ENCODE measurements around the gene ISG15. TPM values are rescaled to one million over a fixed set of nuclear protein-coding genes. Genes with fewer than 3 reads are reported as not detected.

Gene ISG15
- total RNA-seq, 1 experiment from 2014 or later: 758 TPM

DNA sequence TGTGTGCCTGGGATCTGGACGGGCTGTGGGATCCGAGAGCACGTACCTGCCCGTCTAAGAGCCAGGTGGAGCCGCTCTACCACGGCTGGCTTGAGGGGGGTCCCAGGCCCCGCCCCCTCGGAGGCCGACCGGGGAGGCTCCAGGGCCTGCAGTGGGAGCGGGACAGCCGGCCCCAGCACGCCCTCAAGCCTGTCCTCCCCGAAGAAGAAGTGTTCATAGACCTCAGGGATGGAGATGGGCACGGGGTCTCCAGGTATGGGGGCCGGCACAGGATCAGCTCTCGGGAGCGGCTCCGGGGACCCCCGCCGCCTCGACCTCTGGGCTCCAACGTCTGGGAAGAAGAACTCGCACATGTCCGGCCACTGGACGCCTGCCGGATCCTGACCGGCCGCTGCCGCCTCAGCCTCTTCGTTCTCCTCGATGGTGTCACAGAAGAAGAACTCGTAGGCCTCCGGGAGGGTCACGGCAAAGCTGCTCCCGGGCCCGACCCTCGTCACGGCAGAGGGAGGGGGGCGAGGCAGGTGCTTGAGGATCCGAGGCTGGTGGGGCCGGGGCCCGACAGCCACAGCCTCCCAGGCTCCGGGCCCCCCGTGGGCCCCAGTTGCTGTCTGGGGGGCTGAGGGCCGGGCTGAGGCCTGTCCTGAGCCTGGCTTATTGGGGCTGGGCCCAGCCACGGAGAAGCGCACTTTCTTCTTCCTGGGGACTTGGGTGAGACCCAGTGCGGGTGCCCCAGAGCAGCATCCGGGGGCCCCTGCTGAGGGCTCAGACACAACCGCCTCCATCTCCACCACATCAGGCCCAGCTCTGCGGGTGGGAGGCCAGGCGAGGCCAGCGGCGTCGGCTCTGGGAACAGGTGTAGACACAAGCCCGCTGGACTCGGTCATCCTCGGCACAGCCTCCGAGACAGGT is 34.2 kb upstream of the ISG15 start:
- no peak for DNase-seq
- H3K27ac ChIP-seq (ENCODE audit: low read length): no peak overlapping the region
- no peaks in the 10 kb centered on the region for H3K9me3 ChIP-seq (ENCODE audit: low read length)
- peaks cover 32% of the 10 kb centered on the region for H3K4me1 ChIP-seq (ENCODE audit: insufficient read depth, low read length)
- no peak for ATAC-seq
- ChIA-PET CTCF (no interaction called here), POLR2A (ENCODE audit: unreplicated experiment) (no interaction called here)
- intact Hi-C loops (cut with micrococcal nuclease): no loop called here
- TF ChIP-seq EZH2 (IDR thresholded peaks at IDR 0.05; ENCODE audit: low read length, unreplicated experiment) (no peak), EZH2phosphoT487 (IDR thresholded peaks at IDR 0.05; ENCODE audit: borderline replicate concordance, low read length) (no peak)
- TF ChIP-seq, protein P1, sequence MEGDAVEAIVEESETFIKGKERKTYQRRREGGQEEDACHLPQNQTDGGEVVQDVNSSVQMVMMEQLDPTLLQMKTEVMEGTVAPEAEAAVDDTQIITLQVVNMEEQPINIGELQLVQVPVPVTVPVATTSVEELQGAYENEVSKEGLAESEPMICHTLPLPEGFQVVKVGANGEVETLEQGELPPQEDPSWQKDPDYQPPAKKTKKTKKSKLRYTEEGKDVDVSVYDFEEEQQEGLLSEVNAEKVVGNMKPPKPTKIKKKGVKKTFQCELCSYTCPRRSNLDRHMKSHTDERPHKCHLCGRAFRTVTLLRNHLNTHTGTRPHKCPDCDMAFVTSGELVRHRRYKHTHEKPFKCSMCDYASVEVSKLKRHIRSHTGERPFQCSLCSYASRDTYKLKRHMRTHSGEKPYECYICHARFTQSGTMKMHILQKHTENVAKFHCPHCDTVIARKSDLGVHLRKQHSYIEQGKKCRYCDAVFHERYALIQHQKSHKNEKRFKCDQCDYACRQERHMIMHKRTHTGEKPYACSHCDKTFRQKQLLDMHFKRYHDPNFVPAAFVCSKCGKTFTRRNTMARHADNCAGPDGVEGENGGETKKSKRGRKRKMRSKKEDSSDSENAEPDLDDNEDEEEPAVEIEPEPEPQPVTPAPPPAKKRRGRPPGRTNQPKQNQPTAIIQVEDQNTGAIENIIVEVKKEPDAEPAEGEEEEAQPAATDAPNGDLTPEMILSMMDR (conservative IDR thresholded peaks at IDR 0.05; ENCODE audit: low read depth, low read length): no peak
- H3K27me3 ChIP-seq (ENCODE audit: low read length): peaks cover 11% of the 10 kb centered on the region
- no peaks in the 10 kb centered on the region for H3K9me2 ChIP-seq (replicated peaks; ENCODE audit: low read length)
- no peaks in the 10 kb centered on the region for H4K20me1 ChIP-seq (ENCODE audit: low read length)
- H3K79me2 ChIP-seq (ENCODE audit: low read length): no peaks in the 10 kb centered on the region
- no peak overlapping the region for H3K9ac ChIP-seq (ENCODE audit: low read length)
- BruUV-seq (replicated peaks): no TSS peak
- no peaks in the 10 kb centered on the region for H3F3A ChIP-seq (ENCODE audit: low read length, unreplicated experiment)
- H3K4me2 ChIP-seq (ENCODE audit: low read length): no peak overlapping the region
- no peaks in the 10 kb centered on the region for H3K36me3 ChIP-seq (ENCODE audit: low read depth, low read length)
- no peak overlapping the region for H2AFZ ChIP-seq (ENCODE audit: low read length)
- H3K4me3 ChIP-seq (ENCODE audit: low read length): no peak overlapping the region

DNA sequence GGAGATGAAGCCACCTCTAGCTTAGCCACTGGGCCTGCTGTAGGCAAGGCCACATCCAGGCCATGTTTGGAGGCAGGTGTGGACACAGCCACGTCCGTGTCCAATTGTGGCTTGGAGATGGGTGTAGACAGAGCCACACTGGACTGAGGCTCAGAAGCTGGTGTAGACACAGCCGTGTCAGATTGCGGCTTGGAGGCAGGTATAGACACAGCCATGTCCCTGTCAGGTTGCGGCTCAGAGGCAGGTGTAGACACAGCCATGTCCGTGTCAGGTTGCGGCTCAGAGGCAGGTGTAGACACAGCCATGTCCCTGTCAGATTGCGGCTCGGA is 33.6 kb upstream of the ISG15 start:
- CTCF ChIA-PET: no interaction called here
- ATAC-seq (no peak), DNase-seq (no peak)
- BruUV-seq (replicated peaks): no TSS peak
- peaks cover 11% of the 10 kb centered on the region for H3K27me3 ChIP-seq (ENCODE audit: low read length)
- no peak overlapping the region for H3K27ac ChIP-seq (ENCODE audit: low read length)
- no peaks in the 10 kb centered on the region for H3K79me2 ChIP-seq (ENCODE audit: low read length)
- no peak overlapping the region for H3K4me3 ChIP-seq (ENCODE audit: low read length)
- POLR2A ChIA-PET (ENCODE audit: unreplicated experiment): no interaction called here
- TF ChIP-seq EZH2phosphoT487 (IDR thresholded peaks at IDR 0.05; ENCODE audit: borderline replicate concordance, low read length) (no peak), EZH2 (IDR thresholded peaks at IDR 0.05; ENCODE audit: low read length, unreplicated experiment) (no peak)
- TF ChIP-seq, protein P1 (conservative IDR thresholded peaks at IDR 0.05; ENCODE audit: low read depth, low read length): no peak
- H4K20me1 ChIP-seq (ENCODE audit: low read length): no peaks in the 10 kb centered on the region
- peaks cover 32% of the 10 kb centered on the region for H3K4me1 ChIP-seq (ENCODE audit: insufficient read depth, low read length)
- H2AFZ ChIP-seq (ENCODE audit: low read length): no peak overlapping the region
- no peak overlapping the region for H3K4me2 ChIP-seq (ENCODE audit: low read length)
- no peaks in the 10 kb centered on the region for H3K9me2 ChIP-seq (replicated peaks; ENCODE audit: low read length)
- no peaks in the 10 kb centered on the region for H3K9me3 ChIP-seq (ENCODE audit: low read length)
- no peaks in the 10 kb centered on the region for H3K36me3 ChIP-seq (ENCODE audit: low read depth, low read length)
- H3K9ac ChIP-seq (ENCODE audit: low read length): no peak overlapping the region
- H3F3A ChIP-seq (ENCODE audit: low read length, unreplicated experiment): no peaks in the 10 kb centered on the region
- intact Hi-C loops (cut with micrococcal nuclease): no loop called here

GRCh38 chr1:980137-980571 is 33.1 kb upstream of the ISG15 start:
- TF ChIP-seq EZH2 (IDR thresholded peaks at IDR 0.05; ENCODE audit: low read length, unreplicated experiment): no peak
- TF ChIP-seq, protein P1 (conservative IDR thresholded peaks at IDR 0.05; ENCODE audit: low read depth, low read length): no peak
- no peak for TF ChIP-seq EZH2phosphoT487 (IDR thresholded peaks at IDR 0.05; ENCODE audit: borderline replicate concordance, low read length)
- Histone ChIP-seq H3K27me3 (ENCODE audit: low read length) (peaks cover 11% of the 10 kb centered on the region), H3K9me3 (ENCODE audit: low read length) (no peaks in the 10 kb centered on the region), H3F3A (ENCODE audit: low read length, unreplicated experiment) (no peaks in the 10 kb centered on the region), H3K9me2 (replicated peaks; ENCODE audit: low read length) (no peaks in the 10 kb centered on the region), H3K79me2 (ENCODE audit: low read length) (no peaks in the 10 kb centered on the region), H2AFZ (ENCODE audit: low read length) (no peak overlapping the region), H3K4me1 (ENCODE audit: insufficient read depth, low read length) (peaks cover 32% of the 10 kb centered on the region), H3K27ac (ENCODE audit: low read length) (no peak overlapping the region), H4K20me1 (ENCODE audit: low read length) (no peaks in the 10 kb centered on the region), H3K9ac (ENCODE audit: low read length) (no peak overlapping the region), H3K36me3 (ENCODE audit: low read depth, low read length) (no peaks in the 10 kb centered on the region), H3K4me2 (ENCODE audit: low read length) (no peak overlapping the region), H3K4me3 (ENCODE audit: low read length) (no peak overlapping the region)
- ChIA-PET POLR2A (ENCODE audit: unreplicated experiment) (interaction anchor here (1.0 kb wide), 1 partner anchor 11 kb away, joined by 5 read pairs; no protein-coding TSS in a partner anchor), CTCF (no interaction called here)
- no peak for DNase-seq
- ATAC-seq: no peak
- intact Hi-C loops (cut with micrococcal nuclease): no loop called here
- no TSS peak for BruUV-seq (replicated peaks)

All from PC-3 (cell line).